Suppressor macrophage treated with lipopolysaccharide for 4 hours (primary cell): Measurements from ENCODE around the gene NFATC2.

ENCODE experiments used
- DNase-seq: peaks from one replicate; pipeline ENCODE4 v3.0.0-alpha.2; 2020

The NFATC2 gene

GRCh38 chr20:51409192-51409880 is 133.2 kb downstream of the NFATC2 start:
- DNase-seq, result no peak

GRCh38 chr20:51404297-51405060 is 138.0 kb downstream of the NFATC2 start:
- DNase-seq, result peak; percentile 21

- DNase-seq, result no peak
These were observed 138.9 kb downstream of the NFATC2 start for GRCh38 chr20:51403466-51404220.

- DNase-seq, result no peak
These were observed 140.3 kb downstream of the NFATC2 start for GRCh38 chr20:51402201-51402600.

GRCh38 chr20:51401496-51401895 is 141.0 kb downstream of the NFATC2 start:
- DNase-seq, result no peak

- DNase-seq, result peak; percentile 45
These were observed 142.2 kb downstream of the NFATC2 start for GRCh38 chr20:51400051-51400926.

- DNase-seq, result no peak
These were observed 143.3 kb downstream of the NFATC2 start for GRCh38 chr20:51399006-51399890.

GRCh38 chr20:51398552-51398951 is 144.0 kb downstream of the NFATC2 start:
- no peak for DNase-seq

GRCh38 chr20:51398083-51398482 is 144.4 kb downstream of the NFATC2 start:
- no peak for DNase-seq

GRCh38 chr20:51397137-51397536 is 145.4 kb downstream of the NFATC2 start:
- no peak for DNase-seq

- no peak for DNase-seq
These were observed 146.1 kb downstream of the NFATC2 start for GRCh38 chr20:51396365-51396909.

GRCh38 chr20:51394706-51395105 is 147.8 kb downstream of the NFATC2 start:
- no peak for DNase-seq

GRCh38 chr20:51393571-51393970 is 148.9 kb downstream of the NFATC2 start:
- peak; percentile 23 for DNase-seq

- DNase-seq, result no peak
These were observed 149.8 kb downstream of the NFATC2 start for GRCh38 chr20:51392614-51393186.

- DNase-seq, result peak; percentile 24
These were observed 150.6 kb downstream of the NFATC2 start for GRCh38 chr20:51391926-51392325.

GRCh38 chr20:51389543-51390264 is 152.8 kb downstream of the NFATC2 start:
- DNase-seq, result no peak

GRCh38 chr20:51388756-51389542 is 153.6 kb downstream of the NFATC2 start:
- DNase-seq, result no peak

- no peak for DNase-seq
These were observed 154.3 kb downstream of the NFATC2 start for GRCh38 chr20:51388227-51388626.

- DNase-seq, result no peak
These were observed 155.2 kb downstream of the NFATC2 start for GRCh38 chr20:51387125-51387875.
